Hippocampal formation (tissue), 2 donors: ENCODE data around the gene ZNF761.
A peak's percentile ranks its signal among the peaks of the same experiment; 100 is the strongest.
"Not testable (repeated sequence)": the region's sequence is repeated elsewhere in the genome, so short reads cannot be mapped to it uniquely, and the experiment has no call there.

ENCODE experiments used
- DNase-seq, 2 donors: peaks; one replicate each; lab custom pipeline; 2025; lab: John Stamatoyannopoulos, UW

The ZNF761 gene

GRCh38 chr19:53460131-53460721 is 28.4 kb downstream of the ZNF761 start:
- not testable (repeated sequence) for DNase-seq

GRCh38 chr19:53461866-53462265 is 30.1 kb downstream of the ZNF761 start:
- DNase-seq, result no peak

- no peak for DNase-seq
These were observed 31.1 kb downstream of the ZNF761 start for GRCh38 chr19:53462861-53463260.

- peak; percentile 70 to 78 for DNase-seq
These were observed 31.5 kb downstream of the ZNF761 start for GRCh38 chr19:53463263-53463662.

GRCh38 chr19:53466726-53467484 is 35.1 kb downstream of the ZNF761 start:
- no peak for DNase-seq

GRCh38 chr19:53467485-53468262 is 35.9 kb downstream of the ZNF761 start, which contains the start of gene ZNF813:
TSS of gene ZNF813 (plus strand) at chr19:53467733. CDS start at chr19:53483823, 16,090 bp downstream.
- DNase-seq, result peak; percentile 62 to 91

GRCh38 chr19:53468628-53469027 is 36.8 kb downstream of the ZNF761 start:
- DNase-seq, result not testable (repeated sequence)

GRCh38 chr19:53471916-53472315 is 40.1 kb downstream of the ZNF761 start:
- DNase-seq, result no peak

- not testable (repeated sequence) for DNase-seq
These were observed 43.0 kb downstream of the ZNF761 start for GRCh38 chr19:53474832-53475231.

GRCh38 chr19:53475470-53475869 is 43.7 kb downstream of the ZNF761 start:
- not testable (repeated sequence) for DNase-seq

GRCh38 chr19:53483751-53484150 is 52.0 kb downstream of the ZNF761 start:
- DNase-seq, result not testable (repeated sequence)

GRCh38 chr19:53485046-53486004 is 53.5 kb downstream of the ZNF761 start:
- no peak for DNase-seq

- no peak for DNase-seq
These were observed 60.4 kb downstream of the ZNF761 start for GRCh38 chr19:53492153-53492552.

GRCh38 chr19:53497311-53498023 is 65.7 kb downstream of the ZNF761 start:
- DNase-seq, result not testable (repeated sequence)

GRCh38 chr19:53498024-53498395 is 66.2 kb downstream of the ZNF761 start:
- DNase-seq, result not testable (repeated sequence)

- DNase-seq, result not testable (repeated sequence)
These were observed 71.4 kb downstream of the ZNF761 start for GRCh38 chr19:53503151-53503550.

- not testable (repeated sequence) for DNase-seq
These were observed 72.0 kb downstream of the ZNF761 start for GRCh38 chr19:53503671-53504364.

- DNase-seq, result not testable (repeated sequence)
These were observed 72.5 kb downstream of the ZNF761 start for GRCh38 chr19:53504365-53504703.

GRCh38 chr19:53504885-53505284 is 73.1 kb downstream of the ZNF761 start:
- DNase-seq, result no peak

- DNase-seq, result no peak
These were observed 74.9 kb downstream of the ZNF761 start for GRCh38 chr19:53506728-53507127.
